Astrocyte of the cerebellum (primary cell): Measurements from ENCODE around the gene GMNN.

ENCODE experiments used
- DNase-seq: peaks from one replicate; pipeline ENCODE4 v3.0.0-alpha.2; 2011; ENCODE audit warnings: low read depth
- H3K4me3 ChIP-seq: 2 replicates; pipeline ENCODE4 v1.5.1; 2011; ENCODE audit warnings: mild to moderate bottlenecking, low read depth, low read length, moderate library complexity
- in situ Hi-C: cut with HindIII; loops from 2 replicates; pipeline ENCODE4 v1.10.0; 2017; ENCODE audit warnings: low sequenced_read_pairs
- TF ChIP-seq, protein P1 (sequence below): IDR thresholded peaks from 2 replicates; pipeline ENCODE4 v1.5.1; 2012; ENCODE audit warnings: low read length, low read depth, moderate library complexity, mild to moderate bottlenecking; ENCODE audit errors: missing control alignments

The GMNN gene

GRCh38 chr6:24796616-24797290 is 22.0 kb downstream of the GMNN start:
- no peak overlapping the region for H3K4me3 ChIP-seq
- in situ Hi-C loops, result no loop called here
- TF ChIP-seq, protein P1, sequence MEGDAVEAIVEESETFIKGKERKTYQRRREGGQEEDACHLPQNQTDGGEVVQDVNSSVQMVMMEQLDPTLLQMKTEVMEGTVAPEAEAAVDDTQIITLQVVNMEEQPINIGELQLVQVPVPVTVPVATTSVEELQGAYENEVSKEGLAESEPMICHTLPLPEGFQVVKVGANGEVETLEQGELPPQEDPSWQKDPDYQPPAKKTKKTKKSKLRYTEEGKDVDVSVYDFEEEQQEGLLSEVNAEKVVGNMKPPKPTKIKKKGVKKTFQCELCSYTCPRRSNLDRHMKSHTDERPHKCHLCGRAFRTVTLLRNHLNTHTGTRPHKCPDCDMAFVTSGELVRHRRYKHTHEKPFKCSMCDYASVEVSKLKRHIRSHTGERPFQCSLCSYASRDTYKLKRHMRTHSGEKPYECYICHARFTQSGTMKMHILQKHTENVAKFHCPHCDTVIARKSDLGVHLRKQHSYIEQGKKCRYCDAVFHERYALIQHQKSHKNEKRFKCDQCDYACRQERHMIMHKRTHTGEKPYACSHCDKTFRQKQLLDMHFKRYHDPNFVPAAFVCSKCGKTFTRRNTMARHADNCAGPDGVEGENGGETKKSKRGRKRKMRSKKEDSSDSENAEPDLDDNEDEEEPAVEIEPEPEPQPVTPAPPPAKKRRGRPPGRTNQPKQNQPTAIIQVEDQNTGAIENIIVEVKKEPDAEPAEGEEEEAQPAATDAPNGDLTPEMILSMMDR, result no peak
- DNase-seq, result no peak

- DNase-seq, result no peak
- TF ChIP-seq, protein P1, result no peak
- H3K4me3 ChIP-seq, result no peak overlapping the region
These were observed 23.0 kb downstream of the GMNN start for GRCh38 chr6:24797596-24798216.

DNA sequence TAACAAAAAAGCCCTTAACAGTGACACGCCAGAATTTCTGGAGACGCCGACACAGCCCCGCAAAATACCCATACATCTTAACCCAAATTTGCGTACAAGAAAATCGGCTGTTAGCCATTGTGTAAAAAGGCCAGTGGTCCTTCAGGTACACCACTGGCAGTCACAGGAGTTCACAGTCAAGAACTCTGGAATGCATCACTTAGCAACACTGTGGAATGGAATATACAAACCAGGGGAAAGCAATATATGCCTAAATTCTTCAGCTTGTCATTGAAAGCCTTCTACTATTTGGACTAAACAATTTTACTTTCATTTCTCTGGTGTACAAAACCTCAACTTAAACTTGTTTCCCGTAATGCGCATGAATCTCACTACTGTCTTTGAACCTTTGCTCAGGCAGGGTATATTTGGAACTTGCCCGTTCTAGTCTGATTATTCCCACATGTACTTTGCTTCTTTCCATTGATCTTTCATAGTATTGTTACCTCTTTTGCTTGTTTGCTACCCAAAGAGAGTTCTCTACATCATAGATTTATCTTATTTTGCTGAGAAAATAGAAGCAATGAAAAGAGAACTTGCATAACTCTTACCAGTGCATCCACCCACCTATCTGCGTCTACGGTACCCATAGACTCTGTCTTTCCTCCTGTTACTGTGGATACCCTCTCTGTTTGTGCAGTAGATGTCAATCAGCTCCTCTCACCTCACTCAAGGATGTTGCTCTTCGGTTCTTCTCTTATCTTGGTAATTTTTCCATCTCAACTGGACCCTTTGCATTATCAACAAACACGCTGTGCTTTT is 24.2 kb downstream of the GMNN start, which contains the start of gene ARMH2:
Gene ARMH2 (minus strand): TSS at position 178 of the 801 bp plus-strand sequence. CDS start 60 bp downstream, at position 118.
- no peak within 1 kb of the TSS for H3K4me3 ChIP-seq
- TF ChIP-seq, protein P1, result no peak
- in situ Hi-C loops, result no loop called here
- DNase-seq, result no peak

More at GRCh38 chr6:24797596-24798216, 23.0 kb downstream of the GMNN start:
- in situ Hi-C loops, result no loop called here

- in situ Hi-C loops, result no loop called here
- H3K4me3 ChIP-seq, result no peak overlapping the region
- no peak for DNase-seq
- TF ChIP-seq, protein P1, result no peak
These were observed 24.8 kb downstream of the GMNN start for GRCh38 chr6:24799541-24799915.

- in situ Hi-C loops, result no loop called here
- TF ChIP-seq, protein P1, result no peak
- H3K4me3 ChIP-seq, result no peak overlapping the region
- no peak for DNase-seq
These were observed 27.7 kb downstream of the GMNN start for GRCh38 chr6:24802271-24803059.

- in situ Hi-C loops, result no loop called here
- TF ChIP-seq, protein P1, result no peak
- no peak overlapping the region for H3K4me3 ChIP-seq
- DNase-seq, result no peak
These were observed 32.8 kb downstream of the GMNN start for GRCh38 chr6:24807584-24807983.
